Hematopoietic multipotent progenitor cell treated with erythropoietin and hydrocortisone succinate and interleukin-3 and kit ligand, for 8 days (in vitro differentiated cells): ENCODE data around the gene LRIG3.
A peak's percentile ranks its signal among the peaks of the same experiment; 100 is the strongest.
"Not testable (repeated sequence)": the region's sequence is repeated elsewhere in the genome, so short reads cannot be mapped to it uniquely, and the experiment has no call there.

Experiments
- DNase-seq: peaks from one replicate; pipeline ENCODE4 v3.0.0-alpha.2; 2015

The LRIG3 gene

GRCh38 chr12:58927120-58927519 lies 6.8 kb upstream of the LRIG3 start:
- DNase-seq = no peak

DNA sequence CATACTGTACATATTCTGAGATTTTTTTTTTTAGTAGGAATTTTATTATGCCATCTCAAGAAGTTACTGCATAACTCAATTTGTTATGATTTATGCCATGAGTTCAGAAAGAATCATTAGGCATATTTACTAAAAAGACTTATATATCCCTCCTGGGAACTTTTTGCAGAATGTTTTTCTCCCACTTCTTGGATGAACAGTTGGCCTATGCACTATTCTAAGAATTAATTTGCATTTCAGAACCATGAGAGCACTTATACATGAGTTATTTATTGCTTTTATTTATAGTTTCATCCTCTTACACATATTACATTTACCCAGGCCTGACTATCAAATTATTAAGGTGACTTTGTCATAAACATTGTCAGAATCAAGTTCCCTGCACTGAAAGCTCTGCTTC lies 6.3 kb upstream of the LRIG3 start:
- no peak for DNase-seq

- DNase-seq = no peak
Measured at GRCh38 chr12:58925751-58926150, 5.4 kb upstream of the LRIG3 start.

GRCh38 chr12:58925111-58925611 lies 4.9 kb upstream of the LRIG3 start:
- peak; percentile 45 for DNase-seq

DNA sequence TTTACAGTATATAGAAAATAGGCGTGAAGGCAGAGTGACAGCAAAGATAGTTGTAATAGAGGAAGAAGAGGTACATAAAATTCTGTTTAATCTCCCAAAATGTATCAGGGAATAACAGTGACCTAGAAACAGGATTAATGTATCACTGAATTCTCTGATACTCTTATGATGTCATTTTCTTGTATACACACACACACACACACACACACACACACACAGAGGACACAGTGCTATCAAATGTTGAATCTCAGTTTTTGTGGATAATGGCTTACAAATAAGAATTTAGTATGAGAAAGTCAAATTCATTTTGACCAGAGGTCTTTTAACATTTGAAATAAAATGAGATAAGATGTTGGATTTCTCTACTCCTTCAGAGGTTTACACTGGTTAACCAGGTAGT lies 4.3 kb upstream of the LRIG3 start:
- no peak for DNase-seq

GRCh38 chr12:58923781-58924180 lies 3.5 kb upstream of the LRIG3 start:
- no peak for DNase-seq

GRCh38 chr12:58922849-58923248 lies 2.5 kb upstream of the LRIG3 start:
- DNase-seq = no peak

GRCh38 chr12:58920961-58921861 lies 907 bp upstream of the LRIG3 start:
- DNase-seq = no peak

GRCh38 chr12:58919231-58920101 lies 838 bp downstream of the LRIG3 start:
- DNase-seq = no peak

DNA sequence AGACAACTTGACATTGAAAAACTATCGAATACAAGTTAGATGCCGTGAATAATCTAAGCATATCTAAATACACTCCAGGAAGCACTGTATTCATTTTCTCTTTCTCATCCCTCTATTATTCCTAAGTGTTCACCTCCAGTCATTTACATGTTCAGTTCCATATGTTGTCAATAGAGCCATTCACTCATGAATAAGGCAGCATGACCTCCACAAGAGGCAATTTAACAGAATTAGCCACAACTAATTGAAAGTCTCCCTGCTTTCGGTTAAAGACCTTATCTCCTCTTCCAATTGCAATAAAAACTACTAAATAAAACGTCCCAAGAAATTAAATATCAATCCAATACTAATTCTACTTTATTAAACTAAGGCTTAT lies 1.8 kb downstream of the LRIG3 start:
- no peak for DNase-seq

DNA sequence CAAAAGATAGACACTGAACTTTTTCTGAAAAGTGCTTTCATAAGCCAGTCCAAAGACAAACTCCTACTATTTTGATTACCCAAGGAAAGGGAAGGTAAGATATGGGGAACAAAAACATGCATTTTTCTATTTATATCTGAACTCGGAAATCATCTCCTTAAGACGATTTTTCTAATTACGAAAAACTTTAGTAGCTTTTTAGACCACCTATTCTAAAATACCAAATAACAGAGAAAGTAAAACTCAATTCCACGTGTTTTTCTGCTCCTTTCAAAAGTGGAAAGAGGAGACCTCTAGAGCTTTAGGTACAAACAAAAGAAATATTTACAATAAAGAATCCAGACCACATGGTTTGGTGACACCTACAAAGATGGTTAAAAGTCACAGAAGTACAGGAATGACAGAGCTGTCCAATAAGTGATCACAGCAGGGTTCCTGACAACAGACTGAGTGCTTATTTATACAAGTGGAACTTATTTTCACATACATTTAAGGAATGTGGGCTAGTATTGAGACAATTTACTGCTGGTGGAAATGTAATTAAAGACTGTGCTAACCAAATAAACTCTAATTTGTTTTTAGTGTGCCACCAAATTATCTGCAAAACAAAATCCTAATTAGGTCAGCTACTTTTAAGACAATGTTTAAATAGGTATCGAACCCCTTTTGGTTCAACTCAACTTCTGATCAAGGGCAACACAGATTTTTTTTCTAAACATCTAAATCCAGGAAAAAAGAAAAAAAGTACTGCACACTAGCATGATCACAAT lies 2.4 kb downstream of the LRIG3 start:
- no peak for DNase-seq

GRCh38 chr12:58916921-58917511 lies 3.3 kb downstream of the LRIG3 start:
- no peak for DNase-seq

DNA sequence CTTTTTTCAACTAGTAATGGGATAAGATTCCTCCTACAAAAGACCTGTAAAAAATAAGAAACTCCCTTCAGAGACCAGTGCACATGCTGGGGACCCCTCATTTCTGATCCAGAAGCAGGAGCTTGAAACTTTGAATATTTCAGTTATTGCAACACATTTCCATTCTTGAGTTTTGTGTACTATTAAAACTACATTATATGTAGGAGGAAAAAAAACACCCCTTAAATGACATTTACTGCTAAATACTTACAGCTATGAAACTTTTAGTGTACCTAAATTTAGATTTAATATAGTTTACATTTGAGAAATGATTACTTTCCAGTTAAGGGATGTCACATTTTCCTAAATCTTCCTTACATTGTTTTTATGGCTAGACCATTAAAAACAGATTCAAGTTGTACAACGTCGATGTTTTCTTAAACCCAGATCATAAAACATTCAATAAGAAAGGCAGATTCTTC lies 4.1 kb downstream of the LRIG3 start:
- no peak for DNase-seq

DNA sequence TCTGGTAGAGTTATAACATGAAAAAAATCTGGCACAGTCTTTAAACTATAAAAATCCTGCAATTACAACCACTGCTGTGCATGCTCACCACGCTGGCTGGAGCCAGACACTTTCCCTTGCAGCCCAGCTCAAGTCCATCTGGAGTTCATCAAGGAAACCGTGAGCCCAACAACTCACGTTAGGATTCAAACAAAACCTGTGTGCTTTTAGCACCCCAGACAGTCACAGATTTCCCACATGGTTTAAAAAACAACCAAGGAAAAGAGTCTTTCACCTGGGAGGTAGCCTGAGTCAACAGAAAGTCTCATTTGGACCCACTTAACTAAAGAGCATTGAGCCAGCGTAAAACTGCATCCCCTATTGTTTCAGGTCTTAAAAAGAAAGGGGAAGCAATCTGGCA lies 4.7 kb downstream of the LRIG3 start:
- no peak for DNase-seq

DNA sequence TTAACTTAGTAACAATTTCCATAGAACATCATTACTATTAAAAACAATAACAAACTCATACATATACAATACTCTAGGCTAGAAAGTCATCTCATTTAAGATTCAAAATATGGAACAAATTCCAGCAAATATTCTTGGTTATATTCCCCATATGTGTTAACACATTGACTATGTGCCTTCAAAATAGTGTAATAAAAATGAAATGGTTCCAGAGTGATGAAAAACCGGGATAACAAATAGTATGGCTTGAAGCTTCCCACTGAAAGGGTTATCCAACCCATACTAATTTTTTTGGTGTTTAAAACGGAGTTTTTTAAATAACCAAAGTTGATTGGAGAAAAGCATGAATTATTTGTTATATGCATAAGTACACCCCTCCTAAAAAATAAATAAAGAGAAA lies 5.3 kb downstream of the LRIG3 start:
- DNase-seq = no peak

GRCh38 chr12:58914457-58914856 lies 5.8 kb downstream of the LRIG3 start:
- no peak for DNase-seq

DNA sequence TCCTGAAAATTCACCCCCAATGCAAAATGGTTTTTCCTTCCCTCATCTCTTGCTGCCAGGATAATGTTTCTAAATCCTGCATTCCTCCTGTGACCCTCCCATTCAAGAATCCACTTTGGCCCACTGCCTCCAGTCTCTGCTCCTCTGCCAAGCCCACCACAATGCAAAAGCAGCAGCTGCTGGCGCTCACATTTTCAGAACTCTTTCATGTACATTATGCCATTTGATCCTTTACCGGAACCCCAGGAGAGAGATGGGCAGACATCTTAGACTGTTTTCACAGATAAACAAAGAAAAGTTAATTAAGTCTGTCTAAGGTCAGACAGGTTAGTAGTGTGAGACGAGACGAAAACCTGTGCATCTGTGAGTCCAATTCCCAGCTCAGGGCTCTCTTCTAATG lies 12.9 kb downstream of the LRIG3 start:
- no peak for DNase-seq

- no peak for DNase-seq
Measured at GRCh38 chr12:58906917-58907316, 13.4 kb downstream of the LRIG3 start.

DNA sequence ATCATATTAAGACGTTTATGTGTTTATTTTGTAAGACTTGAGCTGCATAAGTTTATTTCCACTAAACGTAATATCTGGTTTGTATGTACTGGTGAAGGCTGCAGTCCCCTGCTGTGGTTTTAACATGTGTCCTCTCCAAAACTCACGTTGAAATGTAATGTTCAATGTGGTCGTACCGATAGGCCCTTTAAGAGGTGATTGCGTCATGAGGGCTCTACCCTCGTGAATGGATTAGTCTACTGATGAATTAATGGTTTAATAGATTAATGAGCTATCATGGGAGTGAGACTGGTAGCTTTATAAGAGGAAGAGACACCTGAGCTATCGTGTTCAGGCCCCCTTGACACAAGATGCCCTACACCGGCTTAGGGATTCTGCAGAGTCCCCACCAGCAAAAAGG lies 14.9 kb downstream of the LRIG3 start:
- DNase-seq = no peak

GRCh38 chr12:58902726-58903125 lies 17.6 kb downstream of the LRIG3 start:
- not testable (repeated sequence) for DNase-seq

- no peak for DNase-seq
Measured at GRCh38 chr12:58901664-58902063, 18.6 kb downstream of the LRIG3 start.

GRCh38 chr12:58897969-58898368 lies 22.3 kb downstream of the LRIG3 start:
- DNase-seq = no peak

- no peak for DNase-seq
Measured at GRCh38 chr12:58896278-58896677, 24.0 kb downstream of the LRIG3 start.
